ENCODE measurements around the gene LMAN1.

Gene LMAN1

GRCh38 chr18:59358712-59359575 is at the start of gene LMAN1:
TSS of gene LMAN1 (minus strand) at chr18:59359265. CDS start at chr18:59359244, 21 bp downstream.
- DNase-seq: peak; percentile 97

- DNase-seq: peak; percentile 98
These were observed 43.5 kb upstream of the LMAN1 start for GRCh38 chr18:59402432-59403090.

- DNase-seq: no peak
These were observed 41.3 kb upstream of the LMAN1 start for GRCh38 chr18:59400407-59400806.

- no peak for DNase-seq
These were observed 36.4 kb upstream of the LMAN1 start for GRCh38 chr18:59395226-59396175.

GRCh38 chr18:59393381-59393780 is 34.3 kb upstream of the LMAN1 start:
- no peak for DNase-seq

GRCh38 chr18:59388817-59389216 is 29.8 kb upstream of the LMAN1 start:
- no peak for DNase-seq

- no peak for DNase-seq
These were observed 28.9 kb upstream of the LMAN1 start for GRCh38 chr18:59387687-59388565.

- DNase-seq: no peak
These were observed 28.0 kb upstream of the LMAN1 start for GRCh38 chr18:59386909-59387686.

- no peak for DNase-seq
These were observed 26.1 kb upstream of the LMAN1 start for GRCh38 chr18:59385191-59385590.

GRCh38 chr18:59383851-59384250 is 24.8 kb upstream of the LMAN1 start:
- DNase-seq: no peak

GRCh38 chr18:59382383-59382782 is 23.3 kb upstream of the LMAN1 start:
- DNase-seq: no peak

GRCh38 chr18:59381949-59382348 is 22.9 kb upstream of the LMAN1 start:
- DNase-seq: no peak

GRCh38 chr18:59380706-59381105 is 21.6 kb upstream of the LMAN1 start:
- no peak for DNase-seq

- no peak for DNase-seq
These were observed 20.9 kb upstream of the LMAN1 start for GRCh38 chr18:59379772-59380522.

- DNase-seq: no peak
These were observed 18.7 kb upstream of the LMAN1 start for GRCh38 chr18:59377613-59378337.

- no peak for DNase-seq
These were observed 17.4 kb upstream of the LMAN1 start for GRCh38 chr18:59376351-59376935.

GRCh38 chr18:59374128-59374527 is 15.1 kb upstream of the LMAN1 start:
- no peak for DNase-seq

GRCh38 chr18:59372975-59373374 is 13.9 kb upstream of the LMAN1 start:
- no peak for DNase-seq

- DNase-seq: no peak
These were observed 1.3 kb upstream of the LMAN1 start for GRCh38 chr18:59360381-59360780.
